Stimulated activated CD8-positive, alpha-beta memory T cell treated with anti-CD3 and anti-CD28 coated beads, Interleukin-12 subunit alpha, Interleukin-12 subunit beta, amount 100 ng/mL, for 4 hours (primary cell): ENCODE measurements around the gene EVX1.

Experiments used
- DNase-seq: peaks from one replicate; pipeline ENCODE4 v3.0.0-alpha.2; 2020; ENCODE audit warnings: low read depth

The EVX1 gene

DNA sequence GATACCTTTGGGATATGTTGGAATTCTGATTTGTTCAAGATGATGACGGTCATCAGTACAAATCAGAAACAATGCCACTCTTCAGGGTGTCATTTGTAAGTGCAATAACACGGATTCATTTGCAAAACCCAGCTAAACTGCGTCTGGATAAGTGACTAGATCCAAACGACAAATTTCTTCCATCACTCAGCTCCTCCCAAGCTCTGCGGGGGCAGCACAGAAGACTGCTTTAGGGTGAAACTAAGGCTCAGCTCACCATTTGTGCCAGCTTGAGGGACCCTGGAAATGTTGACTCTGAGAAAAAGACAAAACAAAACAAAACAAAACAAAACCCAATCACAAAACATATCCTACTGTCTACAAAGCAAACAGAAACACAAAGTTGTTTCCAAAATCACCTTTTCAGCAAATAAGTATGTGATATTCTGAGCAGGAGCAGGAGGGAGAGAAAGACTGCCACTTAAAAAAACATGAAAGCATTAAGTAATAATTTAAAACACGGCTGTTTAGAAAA is 8.0 kb downstream of the EVX1 start:
- no peak for DNase-seq

DNA sequence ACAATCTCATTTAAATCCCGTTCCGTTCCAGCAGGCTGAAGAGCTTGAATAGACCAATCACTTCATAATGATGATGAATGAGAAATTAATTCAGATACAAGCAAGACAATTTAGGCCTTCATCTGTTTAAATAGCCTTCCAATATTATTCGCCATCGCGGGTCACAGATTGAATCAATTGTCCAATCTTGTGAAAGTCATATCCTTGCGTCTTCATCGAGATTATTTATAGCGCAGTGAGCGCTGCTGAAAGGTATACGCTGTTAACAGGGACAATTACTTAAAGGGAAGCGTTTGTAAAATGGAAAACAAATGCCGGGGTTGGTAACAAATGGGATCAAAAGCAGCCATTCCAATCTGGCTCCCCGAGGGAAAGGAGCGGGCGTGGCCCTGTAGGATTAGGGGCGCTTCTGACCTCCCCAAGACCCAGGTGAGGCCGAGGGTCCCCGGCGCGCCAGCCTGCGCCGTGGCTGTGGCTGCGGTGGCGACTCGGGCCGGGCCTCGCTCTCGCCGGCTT is 8.6 kb downstream of the EVX1 start:
- no peak for DNase-seq

DNA sequence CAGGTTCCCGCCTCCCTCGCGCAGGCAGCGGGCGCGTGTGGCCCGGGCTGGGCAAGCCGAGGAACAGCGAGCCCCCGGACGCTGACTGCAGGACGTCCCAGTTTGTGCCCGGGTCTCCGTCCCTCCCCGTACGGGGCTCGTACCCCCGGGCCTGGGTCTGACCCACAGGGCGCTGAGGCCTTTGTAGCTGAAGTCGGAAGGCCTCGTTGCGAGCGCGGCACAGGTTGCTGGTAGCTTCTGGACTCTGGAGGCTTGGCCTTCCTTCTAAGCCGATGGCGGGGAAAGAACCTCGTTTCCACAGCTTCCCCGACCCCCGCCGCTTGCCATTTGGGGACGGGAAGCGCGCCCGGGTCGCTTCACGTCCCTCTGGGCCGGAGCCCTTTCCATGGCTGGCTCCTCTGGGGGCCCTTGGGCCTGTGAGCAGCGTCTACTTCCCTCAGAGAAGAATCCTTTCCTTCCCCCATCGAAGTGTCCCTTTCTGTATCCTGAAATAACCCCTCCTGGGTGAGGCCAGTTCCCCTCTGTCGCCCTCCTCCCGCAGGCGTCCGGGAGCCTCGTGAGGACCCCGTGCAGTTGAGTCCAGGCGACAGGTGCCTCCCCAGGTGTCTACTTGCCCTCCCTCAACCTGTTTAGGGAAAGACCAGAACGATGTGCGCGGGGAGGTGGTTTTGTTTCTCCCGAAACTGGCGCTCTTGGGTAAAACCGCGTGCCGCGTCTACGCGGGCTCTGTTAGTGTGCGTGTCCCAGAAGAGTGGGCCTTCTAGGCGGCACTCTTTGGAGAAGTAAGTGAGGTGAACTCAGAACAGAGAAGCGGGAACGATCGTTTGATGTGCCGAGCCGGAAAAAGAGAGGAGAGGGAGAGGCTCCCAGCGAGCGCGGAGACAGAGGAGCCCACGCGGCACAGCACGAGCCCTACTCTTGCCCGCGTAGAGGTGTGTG is 9.3 kb downstream of the EVX1 start:
- no peak for DNase-seq

DNA sequence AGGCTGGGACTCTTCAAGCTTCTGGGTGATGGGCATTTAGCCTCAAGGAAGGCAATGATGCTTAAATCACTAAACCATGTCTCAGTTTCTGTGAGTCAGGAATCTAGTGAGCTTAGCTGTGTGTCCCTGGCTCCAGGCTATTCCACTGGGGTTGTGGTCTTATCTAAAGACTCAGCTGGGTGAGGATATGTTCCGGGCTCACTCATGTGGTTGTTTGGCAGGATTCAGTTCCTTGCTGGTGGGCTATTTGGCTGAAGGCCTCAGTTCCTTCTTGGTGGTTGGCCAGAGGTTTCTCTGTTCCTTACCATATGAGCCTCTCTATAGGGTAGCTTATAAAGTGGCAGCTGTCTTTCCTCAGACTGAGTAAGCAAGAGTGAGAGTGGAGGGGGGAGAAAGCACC is 12.0 kb downstream of the EVX1 start:
- no peak for DNase-seq

DNA sequence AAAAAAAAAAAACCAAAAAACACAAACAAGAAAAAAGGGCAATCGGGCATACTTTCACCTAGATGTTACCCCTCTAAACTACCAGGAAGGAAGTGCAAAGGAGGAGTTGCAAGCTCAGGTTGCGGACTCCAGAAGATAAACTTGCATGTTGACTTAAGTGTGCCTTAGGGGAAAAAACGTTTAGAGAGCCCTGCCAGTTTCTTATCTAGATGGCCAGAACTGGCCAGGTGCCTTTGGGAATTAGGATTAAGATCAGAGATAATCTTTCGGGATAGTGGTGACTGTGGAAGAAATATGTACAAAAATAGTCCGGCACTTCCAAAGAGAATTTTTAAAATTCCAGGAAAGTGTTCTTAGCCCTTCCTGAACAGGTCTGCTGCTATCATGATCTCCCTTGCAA is 17.6 kb downstream of the EVX1 start:
- no peak for DNase-seq

DNA sequence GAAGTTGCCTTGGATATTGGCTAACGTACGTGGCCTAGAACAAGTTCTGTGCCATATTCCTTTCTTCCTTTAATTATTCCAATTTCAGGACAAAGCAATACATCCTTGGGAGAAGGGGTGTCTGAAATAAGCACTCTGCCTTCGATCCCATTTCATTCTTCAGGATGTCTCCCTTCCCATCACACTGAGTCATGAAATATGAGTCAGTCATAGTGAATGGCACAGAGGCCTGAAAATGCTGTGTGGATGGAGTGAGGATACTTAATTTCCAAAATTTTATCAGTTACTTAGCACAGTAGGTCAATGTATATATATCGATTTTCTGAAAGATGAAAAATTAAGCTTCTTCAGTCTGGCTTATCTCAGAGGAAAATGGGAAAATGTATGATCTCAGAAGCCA is 19.5 kb downstream of the EVX1 start:
- no peak for DNase-seq

DNA sequence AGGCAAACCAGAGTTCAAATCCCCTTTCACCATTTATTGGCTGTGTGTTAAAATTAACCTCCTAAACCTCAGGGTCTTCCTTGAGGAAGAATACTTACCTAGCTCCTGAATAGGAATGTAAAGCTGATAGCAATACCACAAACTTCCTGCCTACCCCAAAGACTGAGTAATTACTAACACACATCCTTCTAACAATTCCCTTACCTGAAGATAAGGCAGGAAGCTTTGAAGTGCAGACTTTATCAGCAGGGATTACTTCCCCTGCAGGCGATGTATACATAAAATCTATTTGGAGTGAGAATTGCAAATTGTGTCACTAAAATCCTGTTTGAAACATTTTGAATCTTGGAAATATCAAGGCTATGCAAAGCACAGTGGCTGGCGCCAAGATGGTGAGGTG is 21.2 kb downstream of the EVX1 start:
- no peak for DNase-seq

DNA sequence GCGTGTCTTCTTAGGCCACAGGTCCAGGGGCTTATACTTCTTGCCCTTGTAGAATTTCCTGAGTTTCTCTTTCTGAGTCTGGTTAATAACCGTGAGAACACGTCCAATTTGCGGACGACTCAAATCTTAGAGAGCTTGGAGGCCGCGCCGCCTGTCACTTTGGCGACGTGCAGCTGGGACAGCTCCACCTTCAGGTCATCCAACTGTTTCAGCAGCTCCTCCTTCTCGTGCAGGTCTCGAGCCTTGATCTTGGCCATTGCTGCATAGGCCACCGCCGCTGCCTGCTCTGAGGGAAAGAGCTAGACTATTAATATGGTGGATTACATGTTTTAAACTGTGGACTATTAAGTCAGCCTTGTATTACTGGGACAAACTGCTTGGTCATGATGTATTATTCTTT is 26.9 kb downstream of the EVX1 start:
- DNase-seq = no peak

DNA sequence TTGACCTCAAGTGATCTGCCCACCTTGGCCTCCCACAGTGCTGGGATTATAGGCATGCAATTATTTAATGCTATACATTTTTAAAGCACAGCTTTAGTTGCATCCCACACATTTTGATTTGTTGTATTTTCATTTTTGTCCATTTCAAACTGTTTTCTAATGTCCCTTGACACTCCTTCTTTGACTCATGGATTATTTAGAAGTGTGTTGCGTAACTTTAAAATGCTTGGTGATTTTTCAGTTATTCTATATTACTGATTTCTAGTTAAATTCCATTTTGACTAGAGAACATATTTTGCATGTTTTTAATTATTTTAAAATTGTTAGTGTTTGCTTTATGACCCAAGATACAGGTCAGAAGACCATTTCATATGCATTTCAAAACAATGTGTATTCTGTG is 28.8 kb downstream of the EVX1 start:
- no peak for DNase-seq

DNA sequence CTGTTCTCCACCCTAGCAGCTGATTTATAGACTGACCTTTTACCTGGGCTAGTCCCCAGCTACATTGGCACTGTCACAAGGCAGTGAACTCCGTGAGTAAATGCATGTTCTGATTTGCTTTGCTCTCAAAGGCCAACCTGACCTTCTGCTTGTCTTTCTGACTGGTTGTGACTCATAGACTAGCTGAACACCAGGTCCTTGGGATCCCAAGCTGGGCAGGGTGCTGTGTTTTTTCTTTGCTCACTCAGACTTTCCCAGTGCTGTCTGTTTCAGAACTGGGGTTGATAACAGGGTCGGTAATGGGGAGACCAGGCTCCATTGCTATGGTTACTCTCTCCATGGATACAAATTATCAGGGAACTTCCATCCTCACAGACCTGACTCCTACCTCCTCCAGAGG is 35.0 kb downstream of the EVX1 start:
- no peak for DNase-seq

DNA sequence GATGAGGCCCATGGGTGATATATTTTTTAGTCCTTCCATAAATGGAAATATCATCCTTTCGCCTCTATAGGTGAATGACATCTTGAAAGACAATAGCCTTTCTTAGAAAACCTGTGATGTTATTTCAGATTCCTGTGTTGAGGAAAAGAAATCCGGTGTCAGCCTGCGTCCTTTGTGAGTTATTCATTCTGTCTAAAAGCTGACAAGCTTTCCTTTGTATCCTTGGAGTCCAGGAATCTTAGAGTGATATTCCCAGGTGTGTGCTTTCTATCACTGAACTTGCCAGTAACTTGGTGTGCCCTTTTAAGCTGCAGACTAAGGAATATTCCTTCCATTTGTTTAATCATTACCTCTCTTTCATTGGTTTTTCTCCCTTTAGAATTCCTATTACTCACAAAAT is 41.0 kb downstream of the EVX1 start:
- no peak for DNase-seq

DNA sequence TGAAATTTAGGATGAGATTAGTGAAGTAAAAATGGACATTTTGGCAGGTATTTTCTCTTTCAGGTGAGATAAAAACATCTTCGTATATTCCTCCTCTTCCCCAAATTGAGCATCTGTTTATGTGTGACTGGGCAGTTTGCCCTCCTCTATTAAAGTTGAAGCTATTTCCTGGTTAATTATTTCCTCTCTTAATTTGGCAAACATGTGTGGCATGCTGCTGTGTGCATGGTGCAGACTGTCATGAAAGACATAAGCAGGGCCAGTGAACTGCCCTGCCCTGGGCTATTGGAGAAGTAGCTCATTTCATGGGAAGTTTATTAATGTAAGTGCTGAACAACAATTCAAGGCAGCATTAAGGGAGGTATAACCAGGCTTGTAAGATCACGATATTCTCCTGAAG is 52.6 kb downstream of the EVX1 start:
- no peak for DNase-seq

DNA sequence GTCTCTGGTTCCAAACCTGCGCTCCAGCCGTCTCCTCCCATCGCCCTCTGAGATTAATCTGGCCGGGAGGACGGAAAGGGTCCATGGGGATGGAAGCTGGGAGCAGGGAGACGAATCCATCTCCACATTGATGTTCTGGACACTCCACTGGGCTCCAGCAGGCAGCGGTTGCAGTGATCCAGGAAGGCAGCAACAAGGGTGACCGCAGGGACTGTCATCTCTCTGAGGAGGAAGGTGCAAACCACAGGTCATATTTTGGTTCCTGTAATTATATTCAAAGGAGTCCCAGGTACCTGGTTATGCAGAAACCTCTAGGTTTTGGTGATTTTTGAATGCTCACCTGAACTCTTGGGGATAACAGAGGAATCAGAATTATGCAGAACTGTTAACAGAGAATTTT is 54.8 kb downstream of the EVX1 start:
- no peak for DNase-seq
